Adrenal gland (tissue), 5 donors: Measurements from ENCODE around the gene XPC.

Experiments used
- CTCF ChIP-seq, 6 experiments: fragments of 450-650 bp in 4 of 6; fragments of 200-600 bp in 2 of 6; sonication (generic) in 1 of 6; IDR thresholded peaks; 1 replicate in 5 of 6; 2 replicates in 1 of 6; pipeline versions ENCODE4 v1.5.1 to v1.8.0; 2016 to 2021; ENCODE audit warnings: antibody characterized with exemption in 6 of 6, mild to moderate bottlenecking in 2 of 6, moderate library complexity in 1 of 6
- POLR2A ChIP-seq, 2 donors: fragments of 450-650 bp; IDR thresholded peaks; one replicate each; pipeline ENCODE4 v1.6.1; 2017; ENCODE audit warnings: antibody characterized with exemption in 2 of 2, mild to moderate bottlenecking in 2 of 2, moderate library complexity in 1 of 2
- donor health status: DM: no; HTN: no; CAD: no.

GRCh38 chr3:14133188-14133800, 45.1 kb downstream of the XPC start:
- TF ChIP-seq CTCF (IDR thresholded peaks at IDR 0.05) (no peak), POLR2A (IDR thresholded peaks at IDR 0.05) (no peak)
